EH (cell line): ENCODE measurements around the gene PTGFRN.

Experiments
- DNase-seq: peaks from one replicate; pipeline ENCODE4 v3.0.0-alpha.2; 2015; ENCODE audit warnings: low read depth

Gene PTGFRN

GRCh38 chr1:117001254-117001927, 91.7 kb downstream of the PTGFRN start, which contains the start of gene CD101:
CD101 (plus strand) TSS chr1:117001760; CDS start chr1:117001818, 58 bp downstream.
- no peak for DNase-seq

GRCh38 chr1:117003223-117003875, 93.6 kb downstream of the PTGFRN start:
- no peak for DNase-seq

- no peak for DNase-seq
These were observed 98.0 kb downstream of the PTGFRN start for GRCh38 chr1:117007719-117008013.

- DNase-seq: no peak
These were observed 98.9 kb downstream of the PTGFRN start for GRCh38 chr1:117008656-117009055.

- DNase-seq: no peak
These were observed 99.4 kb downstream of the PTGFRN start for GRCh38 chr1:117009132-117009531.

GRCh38 chr1:117010310-117010969, 100.7 kb downstream of the PTGFRN start:
- DNase-seq: no peak

- DNase-seq: no peak
These were observed 101.6 kb downstream of the PTGFRN start for GRCh38 chr1:117011334-117011733.

- no peak for DNase-seq
These were observed 103.7 kb downstream of the PTGFRN start for GRCh38 chr1:117013309-117013858.

GRCh38 chr1:117014209-117014608, 104.5 kb downstream of the PTGFRN start:
- DNase-seq: no peak

- no peak for DNase-seq
These were observed 106.0 kb downstream of the PTGFRN start for GRCh38 chr1:117015724-117016123.

- DNase-seq: no peak
These were observed 107.3 kb downstream of the PTGFRN start for GRCh38 chr1:117017062-117017461.

GRCh38 chr1:117017648-117018047, 107.9 kb downstream of the PTGFRN start:
- no peak for DNase-seq

- no peak for DNase-seq
These were observed 110.9 kb downstream of the PTGFRN start for GRCh38 chr1:117020526-117021156.

GRCh38 chr1:117022114-117022513, 112.4 kb downstream of the PTGFRN start:
- no peak for DNase-seq

GRCh38 chr1:117025568-117025967, 115.9 kb downstream of the PTGFRN start:
- DNase-seq: no peak

- DNase-seq: peak; percentile 20
These were observed 116.6 kb downstream of the PTGFRN start for GRCh38 chr1:117026361-117026760.

GRCh38 chr1:117029685-117030084, 120.0 kb downstream of the PTGFRN start:
- no peak for DNase-seq

- DNase-seq: no peak
These were observed 120.7 kb downstream of the PTGFRN start for GRCh38 chr1:117030271-117030877.

GRCh38 chr1:117032266-117032665, 122.5 kb downstream of the PTGFRN start:
- no peak for DNase-seq

- no peak for DNase-seq
These were observed 123.2 kb downstream of the PTGFRN start for GRCh38 chr1:117032681-117033539.

GRCh38 chr1:117033772-117034171, 124.1 kb downstream of the PTGFRN start:
- no peak for DNase-seq
